B cell (primary cell): ENCODE measurements around the gene CAMTA2. TPM values are rescaled to one million over a fixed set of nuclear protein-coding genes. Genes with fewer than 3 reads are reported as not detected.
A peak's percentile ranks its signal among the peaks of the same experiment; 100 is the strongest.

Source experiments
- ATAC-seq: fragments of 200-7000 bp; cut with Tn5 transposase; one replicate; pipeline ENCODE4 v1.10.0; 2021; ENCODE audit warnings: low read depth, mild to moderate bottlenecking, moderate number of reproducible peaks, moderate library complexity
- CTCF ChIA-PET: fragments of 350-600 bp; sonication (Branson Sonifier 250); formaldehyde crosslinking; loops from one replicate; lab custom pipeline; 2021; ENCODE audit warnings: antibody characterized with exemption, inconsistent platforms; lab: Charles Lee
- POLR2A ChIA-PET: fragments of 350-600 bp; sonication (Branson Sonifier 250); formaldehyde crosslinking; loops from one replicate; lab custom pipeline; 2021; ENCODE audit warnings: antibody characterized with exemption; lab: Charles Lee
- DNase-seq: peaks from one replicate; pipeline ENCODE4 v3.0.0; 2013
- H2AFZ ChIP-seq: 2 replicates; pipeline ENCODE4 v1.6.1; 2012; ENCODE audit warnings: mild to moderate bottlenecking, low read depth, low read length; ENCODE audit not compliant: insufficient read depth, poor library complexity, severe bottlenecking
- H3K27ac ChIP-seq, 2 donors: 1 replicate in 1 of 2; 2 replicates in 1 of 2; pipeline ENCODE4 v1.5.1; 2012 to 2013; ENCODE audit warnings: low read length in 2 of 2, mild to moderate bottlenecking in 2 of 2, moderate library complexity in 1 of 2
- H3K27me3 ChIP-seq, 4 experiments: fragments of 200-600 bp in 1 of 4; sonication (generic) in 1 of 4; replicated peaks in 1 of 4; 1 replicate in 2 of 4; 2 replicates in 2 of 4; pipeline versions ENCODE4 v1.6.1 to v1.7.0; 2013 to 2016; ENCODE audit warnings: low read length in 3 of 4, mild to moderate bottlenecking in 2 of 4, mixed read lengths in 1 of 4, moderate library complexity in 1 of 4; ENCODE audit not compliant: insufficient read depth in 4 of 4, control insufficient read depth in 3 of 4; ENCODE audit errors: control extremely low read depth in 1 of 4
- H3K36me3 ChIP-seq, 2 experiments: replicated peaks in 1 of 2; 1 replicate in 1 of 2; 2 replicates in 1 of 2; pipeline versions ENCODE4 v1.6.1 to v1.7.1; 2013; ENCODE audit warnings: low read length in 1 of 2; ENCODE audit not compliant: insufficient read depth in 2 of 2, control insufficient read depth in 1 of 2; ENCODE audit errors: control extremely low read depth in 1 of 2, extremely low read depth in 1 of 2
- H3K4me1 ChIP-seq, 2 donors: fragments of 200-600 bp in 1 of 2; sonication (generic) in 1 of 2; 1 replicate in 1 of 2; 2 replicates in 1 of 2; pipeline versions ENCODE4 v1.5.1 to v1.6.1; 2013 to 2017; ENCODE audit warnings: low read length in 2 of 2; ENCODE audit not compliant: control insufficient read depth in 2 of 2, insufficient read depth in 2 of 2
- H3K4me2 ChIP-seq: replicated peaks from 2 replicates; pipeline ENCODE3; 2012; ENCODE audit warnings: mild to moderate bottlenecking, low read depth, low read length; ENCODE audit not compliant: poor library complexity, severe bottlenecking
- H3K4me3 ChIP-seq, 5 experiments: fragments of 200-600 bp in 1 of 5; sonication (generic) in 1 of 5; 1 replicate in 3 of 5; 2 replicates in 2 of 5; pipeline versions ENCODE4 v1.5.1 to v1.7.0; 2011 to 2016; ENCODE audit warnings: low read length in 4 of 5, mild to moderate bottlenecking in 4 of 5, low read depth in 2 of 5, control low read depth in 1 of 5, moderate library complexity in 1 of 5; ENCODE audit not compliant: insufficient read depth in 1 of 5; ENCODE audit errors: control extremely low read depth in 1 of 5, extremely low read depth in 1 of 5
- H3K79me2 ChIP-seq: fragments of 200-600 bp; sonication (generic); one replicate; pipeline ENCODE4 v1.6.0; 2016; ENCODE audit warnings: low read length; ENCODE audit not compliant: control insufficient read depth, insufficient read depth
- H3K9ac ChIP-seq: fragments of 200-600 bp; sonication (generic); 2 replicates; pipeline ENCODE4 v1.6.1; 2017; ENCODE audit warnings: mild to moderate bottlenecking, low read length, moderate library complexity
- H3K9me3 ChIP-seq, 3 donors: one replicate each; pipeline versions ENCODE4 v1.6.1 to v1.7.1; 2013; ENCODE audit warnings: low read length in 2 of 3; ENCODE audit not compliant: control insufficient read depth in 2 of 3, insufficient read depth in 1 of 3; ENCODE audit errors: control extremely low read depth in 1 of 3
- H4K20me1 ChIP-seq: 2 replicates; pipeline ENCODE4 v1.6.0; 2012; ENCODE audit warnings: mild to moderate bottlenecking, low read length; ENCODE audit not compliant: insufficient read depth, control insufficient read depth, poor library complexity, severe bottlenecking
- H3K27ac Mint-ChIP-seq: one replicate; pipeline ENCODE4 v1.8.0; 2021; ENCODE audit warnings: mixed read lengths
- H3K27me3 Mint-ChIP-seq: one replicate; pipeline ENCODE4 v1.8.0; 2021; ENCODE audit warnings: mixed read lengths
- H3K4me1 Mint-ChIP-seq: one replicate; pipeline ENCODE4 v1.8.0; 2021; ENCODE audit warnings: mixed read lengths
- H3K4me3 Mint-ChIP-seq: one replicate; pipeline ENCODE4 v1.8.0; 2021; ENCODE audit warnings: mixed read lengths
- H3K9me3 Mint-ChIP-seq: one replicate; pipeline ENCODE4 v1.8.0; 2022; ENCODE audit warnings: mixed read lengths; ENCODE audit not compliant: insufficient read depth
- CTCF ChIP-seq: fragments of 200-600 bp; IDR thresholded peaks from one replicate; pipeline ENCODE4 v1.8.0; 2022; ENCODE audit warnings: antibody characterized with exemption, mild to moderate bottlenecking
- EZH2 ChIP-seq: IDR thresholded peaks from 2 replicates; pipeline ENCODE4 v1.6.1; 2012; ENCODE audit warnings: borderline replicate concordance, low read depth, mild to moderate bottlenecking, moderate library complexity, low read length; ENCODE audit not compliant: insufficient read depth, poor library complexity, severe bottlenecking
- WGBS: methylation state at CpG from one replicate; pipeline ENCODE4 v1.1.5; 2013; ENCODE audit warnings: missing lambda C conversion rate; ENCODE audit not compliant: insufficient coverage; 5-methylcytosine and 5-hydroxymethylcytosine counted together
- intact Hi-C: fragments of 100-400 bp; cut with micrococcal nuclease; formaldehyde crosslinking; loops from one replicate; pipeline ENCODE4 v1.10.0; 2022
- polyA plus RNA-seq: library from polyadenylated mRNA; depleted of rRNA; stranded (reverse); fragments of >200 nt; gene quantifications from 2 replicates; pipeline ENCODE4 v1.2.3, GENCODE V29; 2012
- total RNA-seq, 2 donors: library from RNA; stranded (reverse); fragments of 120-200 nt in 1 of 2; gene quantifications; 1 replicate in 1 of 2; 2 replicates in 1 of 2; pipeline versions ENCODE4 v1.2.3 to v1.2.4, GENCODE V29; 2013 to 2022

The CAMTA2 gene
- total and polyA plus RNA-seq, 2 donors (not counting 1 experiment from before 2014, with no cell fraction given): 48.3 to 57.9 TPM

- Histone ChIP-seq H4K20me1 (peaks cover 6% of the 10 kb centered on the region), H3K9ac (peak overlapping the region; percentile 86), H3K4me3 (peak overlapping the region; percentile 68 to 100 (median 86)), H3K27ac (peak overlapping the region; percentile 70 to 87), H3K9me3 (no peaks in the 10 kb centered on the region), H3K27me3 (no peaks in the 10 kb centered on the region), H3K4me2 (peak overlapping the region; percentile 99), H3K4me1 (peaks cover 45 to 54% of the 10 kb centered on the region in 2 donors), H2AFZ (peak overlapping the region; percentile 78), H3K79me2 (peaks cover 42% of the 10 kb centered on the region), H3K36me3 (peaks cover 0 to 38% of the 10 kb centered on the region in 2 experiments)
- DNase-seq (no peak), ATAC-seq (no peak)
- TF ChIP-seq CTCF (no peak), EZH2 (no peak)
- intact Hi-C loops: loop anchor here (2.0 kb wide), 1 partner anchor 31 kb away; no protein-coding TSS in a partner anchor
- H3K9me3 Mint-ChIP-seq: no peaks in the 10 kb centered on the region
- H3K27ac Mint-ChIP-seq: peak overlapping the region; percentile 95
- CTCF ChIA-PET: interaction anchor here (0.9 to 3.1 kb wide), 15 partner anchors 9 to 149 kb away, joined by 3 to 24 read pairs (median 6); partner anchors contain the start of genes CAMTA2, CHRNE, INCA1 and KIF1C
- H3K4me1 Mint-ChIP-seq: peaks cover 55% of the 10 kb centered on the region
- WGBS: 1% methylated on average over 16 of the region's 16 CpGs
- POLR2A ChIA-PET: interaction anchor here (0.7 to 2.6 kb wide), 12 partner anchors 10 to 796 kb away, joined by 3 to 38 read pairs (median 6); partner anchors contain the start of genes ARRB2, C17orf107, CAMTA2 and CHRNE
- peaks cover under 1% of the 10 kb centered on the region for H3K27me3 Mint-ChIP-seq
- H3K4me3 Mint-ChIP-seq: peak overlapping the region; percentile 89
Observed at GRCh38 chr17:4939546-4939795, 48.0 kb downstream of the CAMTA2 start.
